IPS-18a (cell line): ENCODE results near the gene SNORC.

Source experiments
- H3K27ac ChIP-seq: one replicate; pipeline ENCODE4 v1.5.1; 2013; ENCODE audit warnings: low read length
- H3K27me3 ChIP-seq: one replicate; pipeline ENCODE4 v1.6.1; 2013; ENCODE audit warnings: mild to moderate bottlenecking, low read length; ENCODE audit not compliant: control insufficient read depth, insufficient read depth
- H3K36me3 ChIP-seq: one replicate; pipeline ENCODE4 v1.6.1; 2013; ENCODE audit warnings: low read depth, low read length; ENCODE audit not compliant: control insufficient read depth
- H3K4me1 ChIP-seq: one replicate; pipeline ENCODE4 v1.6.1; 2013; ENCODE audit warnings: low read depth, low read length; ENCODE audit not compliant: control insufficient read depth
- H3K4me3 ChIP-seq: one replicate; pipeline ENCODE4 v1.5.1; 2013; ENCODE audit warnings: low read length
- H3K9ac ChIP-seq: one replicate; pipeline ENCODE4 v1.6.1; 2013; ENCODE audit warnings: mild to moderate bottlenecking, low read length, moderate library complexity
- H3K9me3 ChIP-seq: one replicate; pipeline ENCODE4 v1.6.1; 2013; ENCODE audit warnings: low read depth, low read length; ENCODE audit not compliant: control insufficient read depth

Gene SNORC

DNA sequence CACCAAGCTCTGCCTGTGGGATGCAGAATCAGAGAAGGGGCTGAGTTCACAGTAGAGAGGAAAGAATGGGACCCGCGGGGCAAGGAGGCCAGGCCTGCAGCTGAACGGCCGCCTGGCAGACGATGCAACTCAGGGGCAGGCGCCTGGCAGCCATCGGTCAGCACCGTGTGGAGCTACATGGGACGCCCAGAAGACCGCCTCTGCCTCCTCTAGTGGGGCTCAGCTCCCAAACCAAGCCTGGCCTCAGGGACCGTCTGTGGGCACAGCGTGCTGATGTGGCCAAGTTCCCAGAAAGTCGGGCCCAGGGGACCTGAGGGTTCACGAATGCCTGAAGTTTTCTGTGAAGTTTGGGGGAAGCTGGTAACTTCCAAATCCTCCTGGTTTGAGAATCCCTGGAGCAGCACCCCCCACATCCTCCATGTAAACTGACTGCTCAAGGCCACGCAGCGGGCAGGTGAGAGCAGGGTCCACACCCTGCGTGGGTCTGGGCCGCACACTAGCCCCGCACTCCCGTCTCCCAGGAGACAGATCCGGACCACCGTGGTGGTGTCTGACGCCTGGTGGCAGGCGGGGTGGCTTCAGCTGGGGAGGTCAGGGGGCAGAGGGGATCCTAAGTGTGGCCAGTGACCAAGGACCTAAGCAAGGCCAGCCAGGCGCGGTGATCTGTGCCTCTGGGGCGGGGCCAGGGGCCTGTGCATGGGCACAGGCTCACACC is 14.6 kb downstream of the SNORC start:
- Histone ChIP-seq H3K36me3 (no peaks in the 10 kb centered on the region), H3K4me3 (no peak overlapping the region), H3K9ac (no peak overlapping the region), H3K27ac (no peak overlapping the region), H3K9me3 (no peaks in the 10 kb centered on the region), H3K4me1 (no peaks in the 10 kb centered on the region), H3K27me3 (no peaks in the 10 kb centered on the region)

- Histone ChIP-seq H3K27ac (no peak overlapping the region), H3K4me3 (no peak overlapping the region), H3K4me1 (no peaks in the 10 kb centered on the region), H3K9ac (no peak overlapping the region), H3K9me3 (no peaks in the 10 kb centered on the region), H3K36me3 (no peaks in the 10 kb centered on the region), H3K27me3 (no peaks in the 10 kb centered on the region)
Observed at GRCh38 chr2:232885264-232885961, 15.3 kb downstream of the SNORC start.

GRCh38 chr2:232886176-232886575 is 16.1 kb downstream of the SNORC start:
- Histone ChIP-seq H3K4me3 (no peak overlapping the region), H3K36me3 (no peaks in the 10 kb centered on the region), H3K27ac (no peak overlapping the region), H3K9me3 (no peaks in the 10 kb centered on the region), H3K27me3 (no peaks in the 10 kb centered on the region), H3K4me1 (peaks cover 5% of the 10 kb centered on the region), H3K9ac (no peak overlapping the region)

DNA sequence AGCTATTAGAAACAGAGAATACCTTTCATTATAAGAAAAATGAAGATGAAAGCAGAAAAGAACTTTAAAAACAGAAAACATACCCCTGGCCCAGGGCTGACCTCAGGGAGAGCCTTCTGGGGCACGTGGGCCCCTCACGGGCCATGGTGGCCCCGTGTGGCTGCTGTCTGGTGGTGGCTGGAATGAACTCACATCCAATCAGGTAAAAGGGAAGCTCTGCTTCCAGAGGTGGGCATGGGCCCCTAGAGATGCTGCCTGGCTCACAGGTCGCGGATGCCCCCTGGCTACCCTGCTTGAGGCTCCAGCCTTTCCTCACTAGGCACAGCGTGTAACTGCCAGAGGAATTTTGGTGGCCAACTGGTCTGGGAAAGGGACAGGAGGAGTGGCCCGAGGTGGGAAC is 16.6 kb downstream of the SNORC start:
- Histone ChIP-seq H3K9me3 (no peaks in the 10 kb centered on the region), H3K27ac (no peak overlapping the region)

GRCh38 chr2:232887171-232887850 is 17.2 kb downstream of the SNORC start:
- H3K9ac ChIP-seq = no peak overlapping the region
- no peaks in the 10 kb centered on the region for H3K27me3 ChIP-seq
- H3K36me3 ChIP-seq = no peaks in the 10 kb centered on the region
- no peaks in the 10 kb centered on the region for H3K9me3 ChIP-seq
- no peak overlapping the region for H3K4me3 ChIP-seq
- peaks cover 5% of the 10 kb centered on the region for H3K4me1 ChIP-seq
- H3K27ac ChIP-seq = no peak overlapping the region

More for the DNA sequence above, 16.6 kb downstream of the SNORC start:
- Histone ChIP-seq H3K4me1 (peaks cover 5% of the 10 kb centered on the region), H3K9ac (no peak overlapping the region), H3K36me3 (no peaks in the 10 kb centered on the region), H3K4me3 (no peak overlapping the region), H3K27me3 (no peaks in the 10 kb centered on the region)

GRCh38 chr2:232888099-232888836 is 18.2 kb downstream of the SNORC start:
- no peaks in the 10 kb centered on the region for H3K9me3 ChIP-seq
- peaks cover 5% of the 10 kb centered on the region for H3K4me1 ChIP-seq
- no peaks in the 10 kb centered on the region for H3K27me3 ChIP-seq
- H3K9ac ChIP-seq = no peak overlapping the region
- H3K36me3 ChIP-seq = no peaks in the 10 kb centered on the region
- H3K4me3 ChIP-seq = no peak overlapping the region
- no peak overlapping the region for H3K27ac ChIP-seq

DNA sequence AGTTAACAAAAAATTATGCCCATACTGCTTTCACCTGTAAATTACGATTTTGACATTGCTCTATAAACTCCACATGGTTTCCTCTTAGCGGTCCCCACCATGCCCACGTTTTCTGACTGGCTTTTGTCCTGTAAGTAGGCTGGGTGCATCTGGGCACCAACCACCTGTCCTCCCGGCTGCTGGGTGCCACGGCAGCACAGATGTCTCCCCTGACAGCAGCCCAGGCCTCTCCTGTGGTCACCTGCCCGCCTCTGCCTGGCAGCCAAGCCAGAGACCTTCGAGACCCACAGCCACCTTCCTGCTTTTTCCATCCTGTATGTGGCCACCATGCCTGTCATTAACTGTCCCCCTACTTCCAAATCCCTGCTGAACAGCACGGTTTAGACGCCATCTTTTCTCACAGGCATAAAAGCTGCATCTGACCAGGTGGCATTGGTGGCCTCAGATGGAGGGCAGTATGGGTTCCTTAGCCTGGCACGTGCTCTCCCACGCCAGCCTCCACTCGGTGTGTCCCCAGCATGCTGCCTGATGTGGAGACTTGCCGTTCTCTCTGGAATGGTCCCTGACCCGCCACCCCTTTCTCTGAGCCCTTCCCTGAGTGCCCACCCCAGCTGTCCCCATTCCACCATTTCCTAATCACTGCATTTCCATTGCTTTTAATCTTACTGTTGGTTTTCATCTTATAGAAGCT is 18.9 kb downstream of the SNORC start:
- no peaks in the 10 kb centered on the region for H3K27me3 ChIP-seq
- no peak overlapping the region for H3K27ac ChIP-seq
- no peak overlapping the region for H3K9ac ChIP-seq
- no peak overlapping the region for H3K4me3 ChIP-seq
- H3K4me1 ChIP-seq = peaks cover 5% of the 10 kb centered on the region
- no peaks in the 10 kb centered on the region for H3K36me3 ChIP-seq
- H3K9me3 ChIP-seq = no peaks in the 10 kb centered on the region

- Histone ChIP-seq H3K4me3 (no peak overlapping the region), H3K27me3 (no peaks in the 10 kb centered on the region), H3K27ac (no peak overlapping the region), H3K36me3 (no peaks in the 10 kb centered on the region), H3K4me1 (peaks cover 5% of the 10 kb centered on the region), H3K9ac (no peak overlapping the region), H3K9me3 (no peaks in the 10 kb centered on the region)
Observed at GRCh38 chr2:232889876-232890401, 19.9 kb downstream of the SNORC start.

- Histone ChIP-seq H3K27ac (no peak overlapping the region), H3K9me3 (no peaks in the 10 kb centered on the region), H3K9ac (no peak overlapping the region), H3K27me3 (no peaks in the 10 kb centered on the region), H3K4me3 (peak overlapping the region; percentile 11), H3K4me1 (peaks cover 5% of the 10 kb centered on the region), H3K36me3 (no peaks in the 10 kb centered on the region)
Observed at GRCh38 chr2:232890536-232890895, 20.5 kb downstream of the SNORC start.

DNA sequence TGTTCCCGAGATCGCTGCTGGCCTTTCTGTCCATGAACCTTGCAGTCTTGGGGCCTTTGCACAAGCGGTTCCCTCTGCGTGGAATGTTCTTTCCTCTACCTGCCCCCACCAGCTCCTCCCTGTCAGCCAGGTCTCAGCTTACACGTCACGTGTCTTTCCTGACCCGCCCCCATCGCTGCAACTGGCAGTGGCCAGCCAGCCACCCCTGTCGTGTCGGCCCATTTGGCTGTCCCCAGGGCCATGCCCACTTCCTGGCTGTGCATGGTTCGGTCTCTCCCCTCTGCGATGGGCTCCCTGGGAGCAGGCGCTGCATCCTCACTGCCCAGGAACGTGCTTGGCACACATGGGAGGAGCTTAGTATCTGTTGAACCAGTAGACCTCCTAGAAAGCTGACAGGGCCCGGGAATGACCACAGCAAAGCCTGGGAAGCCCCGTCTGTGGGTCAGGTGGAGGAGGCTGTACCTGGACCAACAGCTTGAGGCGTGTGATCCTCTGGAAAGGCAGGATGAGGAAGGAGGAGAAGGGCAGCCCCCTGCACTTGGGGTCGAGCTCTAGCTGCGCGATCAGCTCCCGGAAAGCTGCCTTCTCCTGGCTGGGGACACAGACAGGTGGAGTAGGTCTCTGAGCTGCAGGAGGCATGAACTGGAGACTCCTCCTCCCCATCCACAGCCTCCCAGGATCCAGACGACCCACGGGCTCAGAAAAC is 21.0 kb downstream of the SNORC start:
- Histone ChIP-seq H3K9ac (no peak overlapping the region), H3K27ac (no peak overlapping the region), H3K36me3 (no peaks in the 10 kb centered on the region), H3K4me3 (peak overlapping the region; percentile 11), H3K9me3 (no peaks in the 10 kb centered on the region), H3K4me1 (peaks cover 5% of the 10 kb centered on the region), H3K27me3 (no peaks in the 10 kb centered on the region)
